ENCODE data around the gene OSBPL6.
"Not testable (repeated sequence)": the region's sequence is repeated elsewhere in the genome, so short reads cannot be mapped to it uniquely, and the experiment has no call there.

The OSBPL6 gene

DNA sequence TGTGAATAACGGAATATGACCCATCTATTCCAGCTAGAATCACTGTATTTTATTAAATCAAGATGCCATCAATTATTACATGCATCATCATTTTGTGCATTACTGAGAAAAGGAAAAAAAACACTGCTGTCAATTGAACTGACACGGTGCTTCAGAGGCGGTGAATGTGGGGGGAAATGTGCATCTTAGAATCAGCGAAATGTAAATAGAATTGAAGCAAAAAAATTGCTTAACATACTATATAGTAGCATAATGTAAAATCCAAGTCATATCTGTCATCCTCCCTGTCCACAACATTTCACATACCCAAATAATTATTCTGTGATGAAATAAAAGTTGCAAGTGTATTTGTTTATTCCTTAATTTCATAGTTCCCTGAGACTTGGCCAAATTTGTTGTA is 172.1 kb downstream of the OSBPL6 start:
- DNase-seq = no peak

DNA sequence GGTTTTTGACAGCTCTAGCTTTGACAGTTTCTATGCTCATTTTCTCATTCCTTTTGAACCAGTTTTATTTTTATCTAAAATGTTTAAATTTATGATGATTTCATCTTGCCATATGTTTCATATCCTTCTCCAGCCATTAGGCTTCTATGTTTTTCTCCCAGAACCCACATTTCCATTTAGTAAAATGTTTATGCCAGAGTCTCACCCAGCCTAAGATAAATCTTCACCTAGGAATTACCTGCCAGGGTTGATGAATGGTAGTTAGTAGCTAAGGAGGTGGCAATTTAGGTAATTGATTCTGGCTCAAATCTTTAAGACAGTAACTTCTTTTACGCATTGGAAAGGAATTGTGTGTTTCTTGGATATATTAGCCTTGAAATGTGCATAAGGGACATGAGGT is 173.0 kb downstream of the OSBPL6 start:
- DNase-seq = no peak

DNA sequence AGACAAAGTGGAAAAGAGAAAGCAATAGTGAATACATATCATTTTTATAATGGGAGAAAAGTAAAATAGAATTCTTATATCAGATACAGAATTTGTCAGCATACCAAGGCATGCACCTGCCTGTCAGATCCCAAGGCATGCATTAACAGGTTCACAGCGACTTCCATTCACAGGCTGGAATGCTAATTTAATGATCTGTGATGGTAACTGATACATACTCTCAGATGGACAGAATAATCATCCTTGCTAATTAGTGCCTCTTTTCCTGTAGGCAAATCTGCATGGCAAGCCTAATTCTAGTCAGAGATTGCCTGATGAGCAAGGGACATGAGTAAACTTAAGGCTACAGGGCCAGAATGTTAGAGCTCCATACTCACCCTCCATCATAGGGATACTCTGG is 180.6 kb downstream of the OSBPL6 start:
- DNase-seq = no peak

DNA sequence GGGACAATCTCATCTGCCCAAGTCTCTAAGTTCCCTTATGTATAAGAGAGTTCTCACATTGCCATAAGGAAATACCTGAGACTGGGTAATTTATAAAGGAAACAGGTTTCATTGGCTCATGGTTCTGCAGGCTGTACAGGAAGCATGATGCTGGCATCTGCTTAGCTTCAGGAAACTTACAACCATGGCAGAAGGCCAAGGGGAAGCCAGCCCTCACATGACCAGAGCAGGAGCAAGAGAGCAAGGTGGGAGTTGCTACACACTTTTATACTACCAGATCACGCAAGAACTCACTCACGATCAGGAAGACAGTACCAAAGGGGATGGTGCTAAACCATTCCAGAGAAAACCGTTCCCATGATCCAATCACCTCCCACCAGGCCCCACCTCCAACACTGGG is 182.7 kb downstream of the OSBPL6 start:
- no peak for DNase-seq

DNA sequence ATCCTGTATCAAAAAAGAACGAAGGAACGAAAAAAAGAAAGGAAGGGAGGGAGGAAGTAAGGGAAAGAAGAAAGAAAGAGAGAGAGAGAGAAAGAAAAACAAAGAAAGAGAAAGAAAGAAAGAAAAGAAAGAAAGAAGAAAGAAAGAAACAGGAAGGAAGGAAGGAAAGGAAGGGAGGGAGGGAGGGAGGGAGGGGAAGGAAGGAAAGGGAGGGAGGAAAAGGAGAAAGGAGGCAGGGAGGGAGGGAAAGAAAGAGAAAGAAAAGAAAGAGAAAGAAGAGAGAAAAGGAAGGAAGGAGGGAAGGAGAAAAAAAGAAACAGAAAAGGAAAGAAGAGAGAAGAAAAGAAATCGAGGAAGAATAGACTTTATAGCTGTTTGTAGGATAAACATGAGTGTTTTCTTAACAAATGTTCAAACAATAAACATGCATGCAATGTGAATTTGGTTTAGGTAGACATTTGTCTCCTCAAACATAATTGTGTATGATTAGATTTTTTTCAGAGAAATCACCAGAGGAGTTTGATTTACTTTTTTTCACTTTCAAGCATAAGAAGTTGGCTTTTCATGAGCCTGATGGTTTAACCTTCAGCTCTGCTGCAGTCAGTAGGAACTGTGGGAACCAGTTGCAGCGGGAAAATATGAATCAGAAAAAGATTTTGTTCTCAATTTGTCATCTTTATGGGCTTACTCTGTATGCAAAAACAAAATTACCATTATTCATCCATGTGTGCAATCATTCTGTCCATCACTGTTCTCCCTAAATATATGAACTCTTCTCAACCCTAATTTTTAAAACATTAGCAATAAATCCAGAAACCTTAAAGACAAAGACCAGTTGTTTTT is 185.1 kb downstream of the OSBPL6 start:
- DNase-seq = no peak

DNA sequence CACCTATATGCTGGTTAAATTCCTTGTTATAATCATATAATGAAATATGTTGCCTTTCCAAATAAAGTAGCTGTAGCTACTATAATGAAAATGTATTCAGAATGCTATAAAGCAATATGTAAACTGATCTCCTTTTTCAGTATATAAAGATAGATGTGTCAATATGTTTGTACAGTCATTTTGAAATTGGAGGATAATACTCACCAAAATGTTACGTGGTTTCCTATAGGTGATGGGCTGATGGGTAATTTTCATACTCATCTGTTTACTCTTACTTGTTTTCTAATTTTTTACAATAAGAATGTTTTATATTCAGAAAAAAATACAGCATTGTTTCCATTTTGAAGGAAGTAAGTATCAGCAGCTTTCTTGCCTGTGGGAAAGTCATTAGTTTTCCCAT is 186.5 kb downstream of the OSBPL6 start:
- no peak for DNase-seq

DNA sequence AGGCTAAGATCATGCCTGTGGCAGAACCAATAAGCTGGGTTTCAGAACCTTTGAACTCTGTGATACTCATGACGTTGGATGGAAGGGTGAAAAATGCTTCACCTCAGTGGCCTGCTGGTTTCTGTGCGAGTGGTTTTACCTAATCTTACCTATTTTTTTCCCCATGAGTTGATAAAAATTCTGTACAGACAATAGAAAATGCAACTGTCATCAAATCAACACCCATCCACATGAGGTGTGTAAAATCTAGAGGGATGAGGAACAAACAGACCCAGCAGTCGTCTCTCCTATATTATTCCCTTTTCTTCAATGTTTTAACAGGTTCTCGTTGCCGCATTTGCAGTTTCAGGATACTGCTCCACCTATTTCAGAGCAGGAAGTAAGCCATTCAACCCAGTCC is 189.4 kb downstream of the OSBPL6 start:
- no peak for DNase-seq

DNA sequence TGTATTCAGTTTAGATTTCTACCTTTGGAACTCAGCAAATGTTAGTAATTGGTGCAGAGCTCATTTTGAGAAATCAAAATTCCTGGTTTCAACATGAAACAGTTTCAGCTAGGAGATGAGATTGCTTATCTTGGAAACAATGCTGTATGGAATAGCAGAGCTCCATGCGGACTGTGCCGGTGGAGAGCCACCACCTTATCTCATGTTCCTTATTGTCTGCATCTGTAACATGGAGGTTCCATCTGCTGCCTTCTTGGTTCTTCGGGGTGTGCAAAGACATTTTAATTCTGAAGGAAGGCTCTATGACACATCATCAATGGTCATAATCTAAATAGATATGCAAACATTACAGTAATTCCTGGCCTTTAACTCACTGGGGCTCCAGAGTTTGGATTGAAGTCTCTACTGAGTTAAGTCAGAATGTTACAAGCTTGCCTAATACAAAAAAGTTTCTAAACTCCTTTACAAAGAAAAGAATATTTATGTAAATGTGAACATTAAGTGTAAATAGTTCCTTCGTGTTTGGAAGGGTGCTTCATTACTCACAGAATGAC is 191.4 kb downstream of the OSBPL6 start:
- no peak for DNase-seq

DNA sequence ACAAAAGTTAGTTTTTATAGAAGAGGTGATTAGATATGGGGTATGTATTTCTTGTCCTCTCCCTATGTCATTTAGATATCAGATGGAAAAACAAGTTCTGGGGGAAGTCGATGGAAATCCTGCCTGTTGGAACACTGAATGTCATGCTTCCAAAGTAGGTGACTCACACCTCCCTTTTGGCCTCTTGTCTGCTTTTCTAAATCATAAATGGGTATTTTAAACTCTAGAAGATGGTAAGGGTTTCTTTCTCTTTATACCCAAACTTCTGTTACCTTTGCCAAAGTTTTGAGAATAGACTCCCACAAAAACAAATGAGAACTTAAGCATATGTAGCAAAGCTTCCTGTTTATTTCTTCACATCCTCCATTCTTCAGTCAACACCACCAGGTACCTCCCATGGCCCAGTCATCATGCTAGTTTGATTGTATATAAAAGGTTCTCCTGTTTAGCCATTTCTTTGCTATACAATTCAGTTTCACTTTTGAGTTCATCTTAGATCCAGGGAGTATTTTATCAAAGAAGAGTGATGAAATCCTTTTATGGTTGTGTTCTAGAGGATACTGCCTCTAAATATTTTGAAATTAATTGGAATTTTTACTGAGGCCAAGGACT is 192.8 kb downstream of the OSBPL6 start:
- DNase-seq = no peak

DNA sequence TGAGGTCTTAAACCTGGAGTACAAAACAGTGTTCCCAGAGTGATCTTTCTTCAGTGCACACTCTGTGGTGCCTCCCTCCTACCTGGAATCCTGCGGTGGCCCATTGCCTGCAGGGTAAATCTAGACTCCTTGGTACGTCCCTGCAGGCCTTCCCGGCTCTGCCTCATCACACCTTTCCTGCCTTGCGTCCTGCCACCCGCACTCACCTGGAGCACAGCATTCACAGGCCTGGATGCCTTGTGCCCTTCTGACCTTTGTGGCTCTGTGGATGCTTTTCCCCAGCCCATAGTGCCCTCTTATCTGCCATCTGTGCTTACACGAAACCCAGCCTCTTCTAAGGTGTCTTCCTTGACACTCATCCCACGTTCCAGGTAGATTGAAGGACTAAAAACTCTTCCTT is 194.0 kb downstream of the OSBPL6 start:
- no peak for DNase-seq

DNA sequence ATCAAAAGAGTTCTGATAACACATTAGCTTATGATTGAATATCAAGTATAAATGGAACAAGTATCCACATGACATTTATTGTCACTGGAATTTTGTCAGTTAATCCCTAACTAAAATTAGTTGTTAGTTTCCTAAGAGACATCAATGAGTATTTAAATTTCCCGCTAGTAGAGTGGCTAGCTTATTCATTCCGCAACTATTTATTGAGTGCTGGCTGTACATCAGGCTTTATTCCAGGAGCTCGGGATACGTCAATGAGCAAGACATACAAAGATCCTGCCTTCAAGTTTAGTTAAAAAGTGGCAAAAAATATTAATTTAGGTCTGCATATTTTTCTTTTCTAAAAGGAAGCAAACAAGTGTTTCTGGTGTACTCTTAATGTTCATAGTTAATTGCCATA is 197.4 kb downstream of the OSBPL6 start:
- no peak for DNase-seq

DNA sequence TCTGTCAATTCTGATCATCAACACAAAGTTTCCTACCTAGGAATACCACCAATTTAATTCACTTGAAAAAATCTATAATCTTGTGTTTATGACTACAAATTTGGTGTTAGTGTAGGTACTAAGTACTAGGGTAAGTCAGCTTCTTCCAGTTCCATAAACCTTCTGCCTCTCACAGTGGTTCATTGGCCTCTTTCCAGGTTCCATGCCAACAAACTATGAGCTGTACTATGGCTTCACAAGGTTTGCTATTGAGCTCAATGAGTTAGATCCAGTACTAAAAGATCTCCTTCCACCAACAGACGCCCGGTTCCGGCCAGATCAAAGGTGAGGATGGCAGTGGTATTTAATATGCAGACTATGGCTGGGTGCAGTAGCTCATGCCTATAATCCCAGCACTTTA is 197.9 kb downstream of the OSBPL6 start:
- DNase-seq = no peak

DNA sequence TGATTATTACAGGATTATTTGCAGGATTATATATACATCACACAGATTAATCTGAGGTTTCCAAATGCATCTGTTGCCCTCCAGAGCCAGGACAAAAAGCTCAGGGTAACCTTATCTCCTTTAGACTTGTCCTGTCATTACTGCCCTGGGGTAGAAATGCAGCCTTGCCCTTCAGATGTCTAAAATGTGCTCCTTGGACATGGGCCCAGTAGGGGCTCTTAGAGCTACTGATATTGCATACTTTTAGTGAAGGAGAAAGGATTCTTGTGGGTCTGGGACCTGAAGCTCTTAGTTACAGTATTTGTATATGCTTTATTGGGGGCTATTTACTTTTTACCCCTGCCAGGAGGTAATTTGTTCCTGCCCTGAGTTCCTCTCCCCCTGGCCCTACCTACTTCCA is 200.5 kb downstream of the OSBPL6 start:
- DNase-seq = no peak

DNA sequence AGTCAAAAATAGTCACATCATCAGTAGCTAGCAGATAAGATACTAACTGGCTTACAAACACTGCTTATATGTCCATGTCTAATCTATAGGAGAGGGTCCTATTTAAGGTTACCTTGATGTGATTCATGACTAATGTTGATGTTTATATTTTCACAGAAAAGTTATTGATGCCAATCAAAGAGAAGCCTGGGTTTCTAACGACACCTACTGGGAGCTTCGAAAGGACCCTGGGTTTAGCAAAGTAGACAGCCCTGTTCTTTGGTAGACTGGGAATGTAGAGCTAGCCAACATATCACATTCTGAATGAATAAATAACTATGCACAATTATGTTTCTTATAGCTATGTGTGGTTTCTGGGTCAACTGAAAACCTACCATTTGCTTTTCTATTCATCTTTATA is 201.0 kb downstream of the OSBPL6 start:
- DNase-seq = no peak

DNA sequence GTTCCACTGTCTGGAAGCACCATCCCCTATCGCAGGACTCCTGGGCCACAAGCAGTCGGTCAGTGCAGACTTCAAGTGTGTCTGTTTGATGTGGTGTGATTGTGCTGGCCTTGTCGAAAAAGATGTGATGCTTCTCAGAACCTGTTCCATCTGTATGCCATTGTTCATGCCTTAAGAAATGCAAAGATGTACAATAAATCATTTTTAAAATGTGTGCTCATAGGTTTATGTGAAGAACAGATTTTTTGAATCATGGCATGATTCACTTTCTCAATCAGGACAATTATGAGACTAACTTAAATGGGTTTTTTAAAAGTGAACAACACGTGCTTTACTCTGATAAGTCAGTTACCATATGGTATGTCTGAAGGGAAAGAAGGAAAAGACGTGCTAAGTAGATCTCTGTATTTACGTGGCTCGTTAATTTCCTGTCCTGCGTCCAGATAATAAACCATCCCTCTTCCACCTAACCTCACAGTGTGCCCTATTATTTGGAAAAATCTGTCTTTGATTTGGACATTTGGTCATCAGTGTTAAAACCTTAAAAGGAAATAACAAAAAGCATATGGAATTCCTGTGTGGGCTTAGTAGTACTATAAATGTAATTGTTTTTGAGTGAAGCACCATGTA is 201.7 kb downstream of the OSBPL6 start:
- no peak for DNase-seq

DNA sequence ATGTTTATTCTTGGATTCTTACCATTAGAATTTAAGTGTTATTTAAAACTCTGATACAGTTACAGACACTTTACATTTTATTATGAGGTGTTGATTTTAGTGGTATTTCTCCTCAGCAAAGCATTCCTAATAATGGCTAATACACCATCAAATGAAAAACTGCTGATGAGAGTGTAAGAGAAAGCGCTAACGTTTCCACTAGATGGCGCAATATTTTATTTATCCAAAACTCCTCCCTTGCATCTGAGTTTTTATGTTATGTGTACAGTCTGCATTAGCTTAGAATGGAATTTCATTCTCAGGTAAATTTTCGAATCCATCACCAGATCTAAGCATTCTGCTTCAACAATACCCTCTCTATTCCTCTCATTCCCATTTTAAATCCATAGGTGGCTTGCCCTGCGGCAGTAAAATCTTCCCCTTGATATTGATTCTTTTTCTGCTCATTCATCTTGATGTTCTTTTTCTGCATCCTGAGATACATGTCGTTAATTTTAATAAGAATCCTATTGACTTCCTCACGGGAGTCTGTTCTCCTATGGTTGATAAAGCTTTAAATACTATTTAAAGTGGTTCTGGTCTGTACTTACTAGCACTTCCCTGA is 202.8 kb downstream of the OSBPL6 start:
- DNase-seq = peak; percentile 23

DNA sequence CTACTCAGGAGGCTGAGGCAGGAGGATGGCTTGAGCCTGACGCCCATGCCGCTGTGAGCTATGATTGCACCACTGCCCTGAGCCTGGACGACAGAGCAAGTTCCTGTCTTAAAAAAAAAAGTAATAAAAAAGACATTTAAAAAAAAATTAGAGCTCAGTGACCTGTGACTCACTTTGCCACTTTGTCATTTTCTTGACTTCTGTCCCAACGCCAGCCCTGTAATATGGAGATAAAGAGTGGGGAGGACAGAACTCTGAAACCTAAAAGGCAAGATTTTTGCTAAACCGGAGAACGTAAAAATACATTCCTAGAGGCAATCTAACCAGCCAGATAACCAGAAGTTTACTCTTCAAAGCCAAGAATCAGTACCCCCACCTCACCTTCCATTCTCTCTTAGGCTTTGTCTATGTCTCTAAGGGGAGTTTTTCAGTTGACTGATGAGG is 207.7 kb downstream of the OSBPL6 start:
- no peak for DNase-seq

DNA sequence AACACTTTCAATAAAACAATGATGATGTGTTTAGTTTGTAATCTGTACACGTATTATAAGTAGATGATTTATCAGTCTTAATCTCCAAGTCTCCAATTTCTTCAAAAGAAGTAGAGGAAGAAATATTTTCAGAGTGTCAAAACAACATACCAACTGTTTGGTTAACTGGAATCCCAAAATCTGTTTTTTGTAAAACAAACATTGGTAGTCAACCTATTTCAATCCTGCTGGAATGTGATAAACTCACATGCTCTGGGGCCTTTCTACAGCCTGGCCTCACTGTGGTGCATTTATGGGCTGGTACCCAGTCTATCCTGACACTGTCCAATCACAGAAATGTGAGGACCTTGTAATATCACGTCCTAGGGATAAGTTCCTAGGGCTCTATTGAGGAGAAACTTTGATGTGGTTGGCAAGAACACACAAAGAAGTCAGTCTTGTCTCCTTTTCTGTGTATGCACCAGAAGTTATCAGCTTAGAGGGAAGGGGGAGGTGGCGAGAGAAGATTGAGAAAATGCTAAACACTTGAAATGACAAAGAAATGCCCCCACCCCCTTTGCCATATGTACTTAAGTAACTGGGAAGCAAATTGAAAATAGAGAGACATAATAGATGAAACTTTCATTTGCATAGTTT is 209.5 kb downstream of the OSBPL6 start:
- DNase-seq = no peak

DNA sequence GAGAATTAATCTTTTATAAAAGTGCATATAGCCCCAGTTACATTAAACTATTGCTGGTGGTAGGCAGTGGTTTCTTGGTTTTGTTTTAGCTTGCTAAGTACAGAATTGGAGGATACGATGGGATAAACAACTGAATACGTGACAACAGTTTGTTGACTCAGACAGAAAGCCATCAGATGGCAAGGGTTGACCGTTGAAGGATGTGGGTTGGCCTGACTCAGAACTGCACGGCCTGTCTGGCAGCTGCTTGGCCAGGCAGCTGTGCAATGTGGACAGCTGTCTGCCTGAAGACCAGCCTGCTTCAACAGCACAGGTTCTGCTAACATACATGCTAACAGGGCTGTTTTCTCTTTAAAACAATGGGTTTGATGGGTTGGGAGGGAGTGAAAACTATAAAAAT is 210.1 kb downstream of the OSBPL6 start:
- peak; percentile 2 for DNase-seq

DNA sequence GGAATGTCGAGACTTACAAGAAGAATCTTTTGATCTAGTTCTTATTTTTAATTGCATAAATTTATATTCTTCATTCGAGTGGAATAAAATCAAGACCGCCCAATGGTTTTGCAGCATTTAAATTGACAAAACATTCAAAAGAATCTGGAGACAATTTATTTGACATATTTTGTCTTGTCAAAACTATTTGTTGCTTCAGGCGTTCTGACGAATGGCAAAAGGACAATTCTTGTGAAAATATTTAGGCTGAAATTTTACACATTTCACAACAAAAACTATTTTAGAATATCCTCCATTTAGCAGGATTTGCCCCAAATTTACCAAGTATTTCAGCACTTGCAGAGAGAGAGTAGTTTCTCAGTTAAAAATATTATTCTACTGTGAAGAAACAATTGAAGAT is 214.9 kb downstream of the OSBPL6 start:
- DNase-seq = no peak

DNA sequence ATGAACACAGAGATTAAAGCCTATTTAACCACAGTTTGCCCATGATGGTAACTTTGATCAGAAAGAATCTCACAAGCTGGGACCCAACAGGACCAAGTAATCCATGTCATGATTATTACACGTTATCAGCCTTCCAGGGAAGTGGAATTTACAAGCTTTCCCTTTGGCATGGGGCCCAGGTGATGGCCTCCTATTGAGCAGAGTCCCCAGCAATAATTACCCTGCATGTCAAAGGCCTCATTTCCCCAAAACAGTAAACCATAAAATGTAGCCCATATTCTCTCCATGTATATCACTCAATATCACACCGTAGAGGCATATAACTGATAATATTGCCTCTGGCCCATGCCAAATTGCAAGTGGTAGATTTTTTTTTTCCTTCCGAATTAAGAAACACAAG is 217.7 kb downstream of the OSBPL6 start:
- DNase-seq = no peak

DNA sequence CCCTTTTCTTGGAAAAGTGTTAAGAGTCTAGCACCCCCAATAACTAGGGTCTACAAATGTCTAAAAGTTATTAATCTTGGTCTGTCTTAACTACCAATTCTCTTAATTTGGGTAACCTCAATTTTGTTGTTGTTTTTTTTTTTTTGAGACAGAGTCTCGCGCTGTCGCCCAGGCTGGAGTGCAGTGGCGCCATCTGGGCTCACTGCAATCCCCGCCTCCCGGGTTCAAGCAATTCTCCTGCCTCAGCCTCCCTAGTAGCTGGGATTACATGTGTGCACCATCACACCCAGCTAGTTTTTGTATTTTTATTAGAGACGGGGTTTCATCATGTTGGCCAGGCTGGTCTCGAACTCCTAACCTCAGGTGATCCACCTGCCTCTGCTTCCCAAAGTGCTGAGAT is 218.1 kb downstream of the OSBPL6 start:
- DNase-seq = not testable (repeated sequence)

All from DMS 273 treated with DMSO at 0.1 percent for 48 hours (cell line).